A549 (cell line): ENCODE data around the gene SLC35F3. TPM values are rescaled to one million over a fixed set of nuclear protein-coding genes. Genes with fewer than 3 reads are reported as not detected.

Source experiments
- ATAC-seq, 2 experiments: fragments of 200-7000 bp in 1 of 2; fragments of >200 bp in 1 of 2; cut with Nextera tagmentation in 1 of 2; cut with Tn5 transposase in 1 of 2; 3 replicates each; pipeline versions ENCODE4 v1.8.0 to v1.9.1; 2018 to 2020; ENCODE audit warnings: mild to moderate bottlenecking in 1 of 2, moderate library complexity in 1 of 2
- CTCF ChIA-PET: fragments of 300-600 bp; sonication (Branson Sonifier 250); formaldehyde crosslinking; extraction: SDS; loops from one replicate; lab custom pipeline; 2021; ENCODE audit warnings: antibody characterized with exemption, inconsistent platforms; lab: Yijun Ruan, JAX
- POLR2A ChIA-PET: fragments of 350-600 bp; formaldehyde crosslinking; extraction: SDS; loops from one replicate; lab custom pipeline; 2021; ENCODE audit warnings: antibody characterized with exemption, inconsistent platforms; lab: Yijun Ruan, JAX
- DNase-seq, 2 experiments: peaks; one replicate each; pipeline versions ENCODE4 v3.0.0 to v3.0.0-alpha.2; 2011 to 2016; ENCODE audit warnings: low read depth in 1 of 2, low spot score in 1 of 2
- FAIRE-seq: peaks from 2 replicates; lab custom pipeline; 2011; peaks lifted over from hg19 to GRCh38; lab: Jason Lieb, UNC
- H3K27ac ChIP-seq, 2 experiments: fragments of >200 bp; sonication (Bioruptor Twin); formaldehyde crosslinking; 3 replicates each; pipeline ENCODE4 v1.5.1; 2016 to 2017
- H3K4me1 ChIP-seq: fragments of >200 bp; sonication (Bioruptor Twin); formaldehyde crosslinking; 3 replicates; pipeline ENCODE4 v1.6.1; 2016
- H3K4me2 ChIP-seq: fragments of >200 bp; sonication (Bioruptor Twin); formaldehyde crosslinking; 3 replicates; pipeline ENCODE4 v1.6.1; 2016
- H3K4me3 ChIP-seq: fragments of >200 bp; sonication (Bioruptor Twin); formaldehyde crosslinking; 3 replicates; pipeline ENCODE4 v1.5.1; 2016
- H3K9me3 ChIP-seq: fragments of >200 bp; sonication (Bioruptor Twin); formaldehyde crosslinking; 3 replicates; pipeline ENCODE4 v1.6.1; 2016
- CEBPB ChIP-seq, 2 experiments: fragments of >200 bp in 1 of 2; sonication (Bioruptor Twin) in 1 of 2; formaldehyde crosslinking in 1 of 2; IDR thresholded peaks; 2 replicates each; pipeline ENCODE4 v1.6.1; 2012 to 2016
- CHD2 ChIP-seq: fragments of 150-350 bp; IDR thresholded peaks from 2 replicates; pipeline ENCODE4 v1.6.1; 2014; ENCODE audit warnings: low read length; ENCODE audit not compliant: partially characterized antibody
- FOSB ChIP-seq: fragments of 250-450 bp; sonication (Bioruptor Pico); IDR thresholded peaks from 2 replicates; pipeline ENCODE4 v1.5.0; 2020; ENCODE audit warnings: mild to moderate bottlenecking, moderate library complexity
- FOSL2 ChIP-seq, 2 experiments: fragments of 450-650 bp in 1 of 2; fragments of >200 bp in 1 of 2; sonication (Bioruptor Twin) in 1 of 2; formaldehyde crosslinking; IDR thresholded peaks; 2 replicates each; pipeline versions ENCODE4 v1.5.0 to v1.6.1; 2016 to 2020; ENCODE audit warnings: mild to moderate bottlenecking in 1 of 2, moderate library complexity in 1 of 2
- GATA3 ChIP-seq: IDR thresholded peaks from 2 replicates; pipeline ENCODE4 v1.6.1; 2012; ENCODE audit warnings: borderline replicate concordance
- HOXA7 ChIP-seq: fragments of 250-450 bp; sonication (Bioruptor Pico); IDR thresholded peaks from 2 replicates; pipeline ENCODE4 v1.5.0; 2020; ENCODE audit warnings: mild to moderate bottlenecking, moderate library complexity
- HOXB5 ChIP-seq: fragments of 250-450 bp; sonication (Bioruptor Pico); IDR thresholded peaks from 2 replicates; pipeline ENCODE4 v1.5.0; 2020; ENCODE audit warnings: mild to moderate bottlenecking, moderate library complexity
- JUNB ChIP-seq: fragments of >200 bp; sonication (Bioruptor Twin); formaldehyde crosslinking; IDR thresholded peaks from 2 replicates; pipeline ENCODE4 v1.6.1; 2016
- NFE2L2 ChIP-seq: fragments of 150-350 bp; conservative IDR thresholded peaks from 2 replicates; pipeline ENCODE4 v1.6.1; 2014; ENCODE audit warnings: low read length
- NPAS2 ChIP-seq: fragments of 250-450 bp; sonication (Bioruptor Pico); IDR thresholded peaks from 2 replicates; pipeline ENCODE4 v1.8.0; 2022; ENCODE audit warnings: mild to moderate bottlenecking, moderate library complexity, borderline replicate concordance
- NR3C1 ChIP-seq: fragments of >200 bp; sonication (Bioruptor Twin); formaldehyde crosslinking; IDR thresholded peaks from 3 replicates; pipeline ENCODE4 v1.6.1; 2017
- PHF8 ChIP-seq: fragments of 200-600 bp; sonication (generic); IDR thresholded peaks from 2 replicates; pipeline ENCODE4 v1.6.1; 2016; ENCODE audit warnings: low read depth, mild to moderate bottlenecking, antibody characterized with exemption, moderate library complexity, borderline replicate concordance
- POLR2A ChIP-seq: IDR thresholded peaks from 2 replicates; pipeline ENCODE4 v1.6.1; 2012; ENCODE audit warnings: mild to moderate bottlenecking, low read length
- POLR2AphosphoS2 ChIP-seq: conservative IDR thresholded peaks from 2 replicates; pipeline ENCODE4 v1.6.1; 2012; ENCODE audit warnings: low read length, improper control_type of control experiment, inconsistent platforms
- RFX5 ChIP-seq: fragments of 450-650 bp; IDR thresholded peaks from 2 replicates; pipeline ENCODE4 v1.7.1; 2014; ENCODE audit warnings: antibody characterized with exemption, mild to moderate bottlenecking, moderate library complexity
- SREBF2 ChIP-seq: fragments of 450-650 bp; IDR thresholded peaks from 2 replicates; pipeline ENCODE4 v1.6.1; 2014; ENCODE audit warnings: mild to moderate bottlenecking, moderate library complexity
- ZC3H11A ChIP-seq: fragments of 450-650 bp; IDR thresholded peaks from 2 replicates; pipeline ENCODE4 v1.6.1; 2014; ENCODE audit warnings: antibody characterized with exemption, mild to moderate bottlenecking
- ZNF302 ChIP-seq: fragments of 250-450 bp; sonication (Bioruptor Pico); IDR thresholded peaks from 2 replicates; pipeline ENCODE4 v1.9.0; 2021; ENCODE audit warnings: inconsistent platforms, mild to moderate bottlenecking, moderate library complexity
- WGBS: methylation state at CpG from one replicate; pipeline ENCODE4 v1.1.6; 2017; ENCODE audit errors: missing lambda C conversion rate; 5-methylcytosine and 5-hydroxymethylcytosine counted together
- polyA plus RNA-seq, 4 experiments: library from polyadenylated mRNA; depleted of rRNA in 3 of 4; stranded (reverse); fragments of >200 nt; fragmentation: RNase III in 1 of 4; extraction: RNeasy Plus Mini Kit Qiagen cat#74134 plus additional on column Dnase treatment in 1 of 4; gene quantifications; 2 replicates in 3 of 4; 3 replicates in 1 of 4; pipeline ENCODE4 v1.2.3, GENCODE V29; 2011 to 2017
- TF ChIP-seq, protein P1 (sequence below): IDR thresholded peaks from 2 replicates; pipeline ENCODE4 v1.6.1; 2012
- TF ChIP-seq, protein P2 (sequence below): fragments of >200 bp; sonication (Bioruptor Twin); formaldehyde crosslinking; IDR thresholded peaks from 3 replicates; pipeline ENCODE4 v1.6.1; 2016
- TF ChIP-seq, protein P3 (sequence below): IDR thresholded peaks from 2 replicates; pipeline ENCODE4 v1.6.1; 2012; ENCODE audit warnings: low read depth, borderline replicate concordance
- TF ChIP-seq, protein P4 (sequence below): fragments of 200-600 bp; sonication (generic); IDR thresholded peaks from 2 replicates; pipeline ENCODE4 v1.6.1; 2016; ENCODE audit warnings: antibody characterized with exemption, mild to moderate bottlenecking, moderate library complexity

The SLC35F3 gene
- polyA plus RNA-seq, 2 of the 4 experiments (the other 2 are of a cell fraction) = 5.5 to 7.8 TPM

DNA sequence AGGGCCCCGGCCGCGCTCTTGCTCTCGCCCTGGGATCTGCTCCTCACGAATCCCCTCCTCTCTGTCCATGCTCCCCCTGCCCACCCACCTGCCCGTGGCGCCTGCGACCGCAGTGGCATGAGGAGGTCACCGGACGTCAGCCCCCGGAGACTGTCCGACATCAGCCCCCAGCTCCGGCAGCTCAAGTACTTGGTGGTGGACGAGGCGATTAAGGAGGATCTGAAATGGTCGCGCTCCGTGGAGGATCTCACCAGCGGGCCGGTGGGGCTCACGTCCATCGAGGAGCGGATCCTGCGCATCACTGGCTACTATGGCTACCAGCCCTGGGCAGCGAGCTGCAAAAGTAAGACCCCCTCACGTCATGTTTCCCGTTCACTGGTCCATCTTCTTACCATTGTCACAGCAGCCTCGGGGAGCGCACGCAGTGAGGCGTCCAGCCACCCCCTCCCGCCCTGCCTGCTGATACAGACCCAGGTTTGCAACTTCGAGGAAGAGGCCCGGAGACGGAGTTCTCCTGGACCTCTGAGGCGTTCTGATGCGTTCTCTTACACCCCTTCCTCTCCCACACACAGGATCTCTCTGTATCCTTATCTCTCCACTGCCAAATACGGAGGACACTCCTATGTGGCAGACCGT lies 1.1 kb downstream of the SLC35F3 start:
- peak; percentile 17 to 32 for ATAC-seq
- Histone ChIP-seq H3K4me2 (peak overlapping the region; percentile 84), H3K9me3 (no peaks in the 10 kb centered on the region), H3K4me3 (peak overlapping the region; percentile 89), H3K27ac (peak overlapping the region; percentile 77 to 94), H3K4me1 (peaks cover 46% of the 10 kb centered on the region)
- no peak for FAIRE-seq
- CTCF ChIA-PET = interaction anchor here (0.7 to 3.0 kb wide), 29 partner anchors 8 to 554 kb away, joined by 3 to 27 read pairs (median 5); no protein-coding TSS in a partner anchor
- 31% methylated on average over 30 of the region's 40 CpGs for WGBS
- no peak for TF ChIP-seq FOSB (CRISPR knock-in tag)
- TF ChIP-seq HOXA7 (CRISPR knock-in tag) = no peak
- no peak for TF ChIP-seq JUNB
- TF ChIP-seq NFE2L2 = no peak
- TF ChIP-seq, protein P1, sequence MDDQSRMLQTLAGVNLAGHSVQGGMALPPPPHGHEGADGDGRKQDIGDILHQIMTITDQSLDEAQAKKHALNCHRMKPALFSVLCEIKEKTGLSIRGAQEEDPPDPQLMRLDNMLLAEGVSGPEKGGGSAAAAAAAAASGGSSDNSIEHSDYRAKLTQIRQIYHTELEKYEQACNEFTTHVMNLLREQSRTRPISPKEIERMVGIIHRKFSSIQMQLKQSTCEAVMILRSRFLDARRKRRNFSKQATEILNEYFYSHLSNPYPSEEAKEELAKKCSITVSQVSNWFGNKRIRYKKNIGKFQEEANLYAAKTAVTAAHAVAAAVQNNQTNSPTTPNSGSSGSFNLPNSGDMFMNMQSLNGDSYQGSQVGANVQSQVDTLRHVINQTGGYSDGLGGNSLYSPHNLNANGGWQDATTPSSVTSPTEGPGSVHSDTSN = no peak
- no peak for TF ChIP-seq GATA3
- TF ChIP-seq CHD2 = no peak
- TF ChIP-seq, protein P2, sequence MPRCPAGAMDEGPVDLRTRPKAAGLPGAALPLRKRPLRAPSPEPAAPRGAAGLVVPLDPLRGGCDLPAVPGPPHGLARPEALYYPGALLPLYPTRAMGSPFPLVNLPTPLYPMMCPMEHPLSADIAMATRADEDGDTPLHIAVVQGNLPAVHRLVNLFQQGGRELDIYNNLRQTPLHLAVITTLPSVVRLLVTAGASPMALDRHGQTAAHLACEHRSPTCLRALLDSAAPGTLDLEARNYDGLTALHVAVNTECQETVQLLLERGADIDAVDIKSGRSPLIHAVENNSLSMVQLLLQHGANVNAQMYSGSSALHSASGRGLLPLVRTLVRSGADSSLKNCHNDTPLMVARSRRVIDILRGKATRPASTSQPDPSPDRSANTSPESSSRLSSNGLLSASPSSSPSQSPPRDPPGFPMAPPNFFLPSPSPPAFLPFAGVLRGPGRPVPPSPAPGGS = no peak
- TF ChIP-seq POLR2A = no peak
- no peak for TF ChIP-seq SREBF2
- no peak for TF ChIP-seq ZC3H11A
- no peak for TF ChIP-seq HOXB5
- no peak for TF ChIP-seq POLR2AphosphoS2
- no peak for TF ChIP-seq RFX5
- TF ChIP-seq NPAS2 (CRISPR knock-in tag) = no peak
- TF ChIP-seq, protein P3, sequence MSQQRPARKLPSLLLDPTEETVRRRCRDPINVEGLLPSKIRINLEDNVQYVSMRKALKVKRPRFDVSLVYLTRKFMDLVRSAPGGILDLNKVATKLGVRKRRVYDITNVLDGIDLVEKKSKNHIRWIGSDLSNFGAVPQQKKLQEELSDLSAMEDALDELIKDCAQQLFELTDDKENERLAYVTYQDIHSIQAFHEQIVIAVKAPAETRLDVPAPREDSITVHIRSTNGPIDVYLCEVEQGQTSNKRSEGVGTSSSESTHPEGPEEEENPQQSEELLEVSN = no peak
- TF ChIP-seq NR3C1 = no peak
- no peak for TF ChIP-seq ZNF302 (CRISPR knock-in tag)
- POLR2A ChIA-PET = no interaction called here
- peak in 1 of 2 experiments; percentile 35 for DNase-seq

DNA sequence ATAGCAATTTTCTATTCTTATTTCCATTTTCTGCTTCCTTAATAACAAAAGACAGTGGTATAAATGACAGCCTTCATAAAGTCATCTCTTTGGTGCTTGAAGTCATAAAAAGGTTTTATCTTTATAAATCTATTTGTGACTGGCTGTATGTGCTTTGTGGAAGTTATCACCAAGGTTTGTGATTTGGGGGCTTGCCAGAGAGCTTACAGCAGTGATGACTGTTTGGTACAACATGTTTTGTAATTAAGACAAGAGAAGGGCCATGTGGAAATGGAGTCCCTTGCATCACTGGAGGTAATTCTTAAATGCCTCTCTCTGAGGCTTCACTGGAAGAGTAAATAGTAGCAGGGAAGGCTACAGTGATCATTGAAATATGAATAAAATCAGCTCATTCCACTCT lies 2.7 kb downstream of the SLC35F3 start:
- peaks cover 54% of the 10 kb centered on the region for H3K4me1 ChIP-seq
- H3K4me3 ChIP-seq = no peak overlapping the region
- peak overlapping the region; percentile 77 to 94 for H3K27ac ChIP-seq
- ChIA-PET CTCF (interaction anchor here (0.9 to 2.5 kb wide), 6 partner anchors 10 to 466 kb away, joined by 4 to 9 read pairs (median 6); no protein-coding TSS in a partner anchor), POLR2A (no interaction called here)
- DNase-seq (no peak), ATAC-seq (no peak), FAIRE-seq (peak; percentile 70)
- no peaks in the 10 kb centered on the region for H3K9me3 ChIP-seq
- peak overlapping the region; percentile 84 for H3K4me2 ChIP-seq
- TF ChIP-seq, protein P4, sequence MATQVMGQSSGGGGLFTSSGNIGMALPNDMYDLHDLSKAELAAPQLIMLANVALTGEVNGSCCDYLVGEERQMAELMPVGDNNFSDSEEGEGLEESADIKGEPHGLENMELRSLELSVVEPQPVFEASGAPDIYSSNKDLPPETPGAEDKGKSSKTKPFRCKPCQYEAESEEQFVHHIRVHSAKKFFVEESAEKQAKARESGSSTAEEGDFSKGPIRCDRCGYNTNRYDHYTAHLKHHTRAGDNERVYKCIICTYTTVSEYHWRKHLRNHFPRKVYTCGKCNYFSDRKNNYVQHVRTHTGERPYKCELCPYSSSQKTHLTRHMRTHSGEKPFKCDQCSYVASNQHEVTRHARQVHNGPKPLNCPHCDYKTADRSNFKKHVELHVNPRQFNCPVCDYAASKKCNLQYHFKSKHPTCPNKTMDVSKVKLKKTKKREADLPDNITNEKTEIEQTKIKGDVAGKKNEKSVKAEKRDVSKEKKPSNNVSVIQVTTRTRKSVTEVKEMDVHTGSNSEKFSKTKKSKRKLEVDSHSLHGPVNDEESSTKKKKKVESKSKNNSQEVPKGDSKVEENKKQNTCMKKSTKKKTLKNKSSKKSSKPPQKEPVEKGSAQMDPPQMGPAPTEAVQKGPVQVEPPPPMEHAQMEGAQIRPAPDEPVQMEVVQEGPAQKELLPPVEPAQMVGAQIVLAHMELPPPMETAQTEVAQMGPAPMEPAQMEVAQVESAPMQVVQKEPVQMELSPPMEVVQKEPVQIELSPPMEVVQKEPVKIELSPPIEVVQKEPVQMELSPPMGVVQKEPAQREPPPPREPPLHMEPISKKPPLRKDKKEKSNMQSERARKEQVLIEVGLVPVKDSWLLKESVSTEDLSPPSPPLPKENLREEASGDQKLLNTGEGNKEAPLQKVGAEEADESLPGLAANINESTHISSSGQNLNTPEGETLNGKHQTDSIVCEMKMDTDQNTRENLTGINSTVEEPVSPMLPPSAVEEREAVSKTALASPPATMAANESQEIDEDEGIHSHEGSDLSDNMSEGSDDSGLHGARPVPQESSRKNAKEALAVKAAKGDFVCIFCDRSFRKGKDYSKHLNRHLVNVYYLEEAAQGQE = no peak
- TF ChIP-seq JUNB (0 out of 2 replicates have a peak, but pooled peaks have one; percentile 14), PHF8 (no peak), CEBPB (IDR thresholded peaks at IDR 0.05) (peak; percentile 13 to 42; a peak in 2 of 4 replicates), FOSL2 (IDR thresholded peaks at IDR 0.05) (no peak), FOSL2 (CRISPR knock-in tag; IDR thresholded peaks at IDR 0.05) (peak; percentile 2; the same call in 1 of the 2 replicates)
